Measurements from ENCODE around the gene PARVB.
"Not testable (repeated sequence)": the region's sequence is repeated elsewhere in the genome, so short reads cannot be mapped to it uniquely, and the experiment has no call there.

Gene PARVB

GRCh38 chr22:44049486-44050231 is 25.6 kb downstream of the PARVB start:
- no peak overlapping the region for H3K4me3 ChIP-seq (ENCODE audit: low read depth, low read length)

GRCh38 chr22:44050766-44051355 is 26.8 kb downstream of the PARVB start:
- no peak overlapping the region for H3K4me3 ChIP-seq (ENCODE audit: low read depth, low read length)

- H3K4me3 ChIP-seq (ENCODE audit: low read depth, low read length), result no peak overlapping the region
These were observed 27.3 kb downstream of the PARVB start for GRCh38 chr22:44051358-44051757.

- H3K4me3 ChIP-seq (ENCODE audit: low read depth, low read length), result no peak overlapping the region
These were observed 27.9 kb downstream of the PARVB start for GRCh38 chr22:44051961-44052360.

GRCh38 chr22:44055805-44056204 is 31.7 kb downstream of the PARVB start:
- no peak overlapping the region for H3K4me3 ChIP-seq (ENCODE audit: low read depth, low read length)

- not testable (repeated sequence) for H3K4me3 ChIP-seq (ENCODE audit: low read depth, low read length)
These were observed 32.5 kb downstream of the PARVB start for GRCh38 chr22:44056649-44057048.

- no peak overlapping the region for H3K4me3 ChIP-seq (ENCODE audit: low read depth, low read length)
These were observed 33.4 kb downstream of the PARVB start for GRCh38 chr22:44057401-44057987.

- H3K4me3 ChIP-seq (ENCODE audit: low read depth, low read length), result no peak overlapping the region
These were observed 39.6 kb downstream of the PARVB start for GRCh38 chr22:44063462-44064371.

GRCh38 chr22:44067033-44067432 is 42.9 kb downstream of the PARVB start:
- H3K4me3 ChIP-seq (ENCODE audit: low read depth, low read length), result no peak overlapping the region

GRCh38 chr22:44067901-44068300 is 43.8 kb downstream of the PARVB start:
- no peak overlapping the region for H3K4me3 ChIP-seq (ENCODE audit: low read depth, low read length)

- no peak overlapping the region for H3K4me3 ChIP-seq (ENCODE audit: low read depth, low read length)
These were observed 44.5 kb downstream of the PARVB start for GRCh38 chr22:44068422-44069191.

GRCh38 chr22:44070029-44070428 is 45.9 kb downstream of the PARVB start:
- H3K4me3 ChIP-seq (ENCODE audit: low read depth, low read length), result no peak overlapping the region

- H3K4me3 ChIP-seq (ENCODE audit: low read depth, low read length), result no peak overlapping the region
These were observed 47.8 kb downstream of the PARVB start for GRCh38 chr22:44071781-44072326.

- no peak overlapping the region for H3K4me3 ChIP-seq (ENCODE audit: low read depth, low read length)
These were observed 50.4 kb downstream of the PARVB start for GRCh38 chr22:44074337-44074984.

GRCh38 chr22:44075022-44075421 is 50.9 kb downstream of the PARVB start:
- no peak overlapping the region for H3K4me3 ChIP-seq (ENCODE audit: low read depth, low read length)

GRCh38 chr22:44075670-44076069 is 51.6 kb downstream of the PARVB start:
- H3K4me3 ChIP-seq (ENCODE audit: low read depth, low read length), result no peak overlapping the region

- H3K4me3 ChIP-seq (ENCODE audit: low read depth, low read length), result no peak overlapping the region
These were observed 52.7 kb downstream of the PARVB start for GRCh38 chr22:44076825-44077224.

- H3K4me3 ChIP-seq (ENCODE audit: low read depth, low read length), result no peak overlapping the region
These were observed 57.1 kb downstream of the PARVB start for GRCh38 chr22:44080936-44081861.

GRCh38 chr22:44082801-44083200 is 58.7 kb downstream of the PARVB start:
- H3K4me3 ChIP-seq (ENCODE audit: low read depth, low read length), result no peak overlapping the region

Data from iPS-11a (cell line).